HG02642 (cell line): Measurements from ENCODE around the gene ABCF3.
A peak's percentile ranks its signal among the peaks of the same experiment; 100 is the strongest.

Source experiments
- ATAC-seq: cut with Tn5 transposase; IDR thresholded peaks from one replicate; pipeline ENCODE4 v1.9.1; 2021; ENCODE audit warnings: mild to moderate bottlenecking; ENCODE audit not compliant: unreplicated experiment, poor library complexity

The ABCF3 gene

DNA sequence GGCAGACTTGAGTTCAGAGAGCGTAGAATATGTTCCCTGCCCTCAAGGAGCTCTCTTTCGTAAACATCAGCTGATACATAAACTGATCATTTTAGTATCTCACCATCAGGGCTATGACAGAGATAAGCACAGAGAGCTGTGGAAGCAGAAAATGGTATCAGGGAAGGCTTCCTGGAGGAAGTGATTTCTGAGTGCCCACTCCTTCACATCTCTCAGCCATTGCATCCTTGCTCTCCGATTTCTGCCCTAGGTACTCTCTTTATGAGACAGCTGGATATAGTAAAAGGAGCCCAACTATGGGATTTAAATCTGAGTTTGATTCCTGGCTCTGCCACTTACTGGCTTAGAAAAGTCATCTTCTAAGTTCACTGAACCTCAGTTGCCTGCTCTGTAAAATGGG lies 20.5 kb upstream of the ABCF3 start:
- no peak for ATAC-seq

DNA sequence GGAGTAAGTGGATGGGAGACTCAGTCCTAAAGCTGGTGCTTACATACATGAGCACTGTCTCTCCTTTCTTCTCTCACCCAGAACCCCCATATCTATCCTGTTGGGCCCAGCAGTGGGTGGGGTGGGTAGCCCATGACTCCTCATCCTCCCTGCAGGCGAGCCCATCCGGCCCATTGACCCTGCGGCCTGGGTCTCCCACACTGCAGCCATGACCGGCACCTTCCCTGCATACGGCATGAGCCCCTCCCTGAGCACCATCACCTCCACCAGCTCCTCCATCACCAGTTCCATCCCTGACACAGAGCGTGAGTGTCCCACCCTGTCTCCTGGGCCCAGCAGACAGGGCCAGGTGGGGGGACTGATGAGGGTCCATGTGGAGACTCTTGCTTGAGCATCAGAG lies 19.3 kb upstream of the ABCF3 start:
- no peak for ATAC-seq

DNA sequence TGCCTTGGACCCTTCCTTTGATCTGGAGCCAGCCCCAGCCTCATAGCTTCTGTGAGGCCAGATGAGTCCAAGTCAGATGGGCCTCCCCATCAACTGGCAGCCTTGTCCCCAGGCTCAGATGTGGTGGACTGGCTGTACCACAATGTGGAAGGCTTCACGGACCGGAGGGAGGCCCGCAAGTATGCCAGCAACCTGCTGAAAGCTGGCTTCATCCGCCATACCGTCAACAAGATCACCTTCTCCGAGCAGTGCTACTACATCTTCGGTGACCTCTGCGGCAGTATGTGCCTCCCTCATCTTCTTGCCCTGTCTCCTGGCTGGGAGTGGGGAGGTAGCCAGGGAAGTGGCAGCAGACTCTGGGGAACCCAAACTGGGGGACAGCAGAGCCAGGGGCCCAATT lies 18.2 kb upstream of the ABCF3 start:
- ATAC-seq: no peak

DNA sequence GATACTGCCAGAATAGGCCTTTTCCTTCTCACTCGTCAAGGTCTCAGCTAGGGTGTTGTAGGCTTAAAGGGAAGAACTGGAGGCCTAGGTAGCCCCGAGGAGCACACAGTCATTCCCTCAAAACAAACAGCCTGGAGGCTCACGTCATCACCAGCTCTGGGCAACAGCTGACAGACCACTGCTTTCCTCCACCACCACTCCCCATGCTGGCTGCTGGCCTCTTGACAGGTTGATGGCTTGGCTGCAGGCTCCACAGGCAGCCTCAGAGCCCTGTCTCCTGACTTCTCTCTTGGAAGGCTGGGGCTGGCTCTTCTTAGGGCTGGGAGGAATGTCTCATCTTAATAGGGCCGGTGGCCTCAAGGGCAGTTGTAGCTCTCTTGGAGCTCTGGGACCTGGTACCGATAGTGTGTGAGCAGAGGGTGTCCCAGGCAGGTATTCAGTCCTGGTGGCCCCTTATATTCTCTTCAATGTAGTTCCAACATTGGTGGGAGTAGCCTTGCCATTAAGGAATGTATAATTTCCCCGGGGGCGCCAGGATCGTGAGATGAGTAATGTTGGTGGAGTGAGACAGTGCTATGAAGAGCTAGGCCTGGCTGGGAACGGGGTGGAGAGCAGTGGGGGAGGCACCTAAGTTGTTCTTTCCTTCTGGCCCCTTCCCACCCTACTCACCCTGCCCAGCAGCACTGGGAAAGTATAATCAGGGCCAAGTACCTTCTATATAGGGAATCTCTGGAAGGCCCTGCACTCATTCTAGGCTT lies 17.5 kb upstream of the ABCF3 start:
- no peak for ATAC-seq

DNA sequence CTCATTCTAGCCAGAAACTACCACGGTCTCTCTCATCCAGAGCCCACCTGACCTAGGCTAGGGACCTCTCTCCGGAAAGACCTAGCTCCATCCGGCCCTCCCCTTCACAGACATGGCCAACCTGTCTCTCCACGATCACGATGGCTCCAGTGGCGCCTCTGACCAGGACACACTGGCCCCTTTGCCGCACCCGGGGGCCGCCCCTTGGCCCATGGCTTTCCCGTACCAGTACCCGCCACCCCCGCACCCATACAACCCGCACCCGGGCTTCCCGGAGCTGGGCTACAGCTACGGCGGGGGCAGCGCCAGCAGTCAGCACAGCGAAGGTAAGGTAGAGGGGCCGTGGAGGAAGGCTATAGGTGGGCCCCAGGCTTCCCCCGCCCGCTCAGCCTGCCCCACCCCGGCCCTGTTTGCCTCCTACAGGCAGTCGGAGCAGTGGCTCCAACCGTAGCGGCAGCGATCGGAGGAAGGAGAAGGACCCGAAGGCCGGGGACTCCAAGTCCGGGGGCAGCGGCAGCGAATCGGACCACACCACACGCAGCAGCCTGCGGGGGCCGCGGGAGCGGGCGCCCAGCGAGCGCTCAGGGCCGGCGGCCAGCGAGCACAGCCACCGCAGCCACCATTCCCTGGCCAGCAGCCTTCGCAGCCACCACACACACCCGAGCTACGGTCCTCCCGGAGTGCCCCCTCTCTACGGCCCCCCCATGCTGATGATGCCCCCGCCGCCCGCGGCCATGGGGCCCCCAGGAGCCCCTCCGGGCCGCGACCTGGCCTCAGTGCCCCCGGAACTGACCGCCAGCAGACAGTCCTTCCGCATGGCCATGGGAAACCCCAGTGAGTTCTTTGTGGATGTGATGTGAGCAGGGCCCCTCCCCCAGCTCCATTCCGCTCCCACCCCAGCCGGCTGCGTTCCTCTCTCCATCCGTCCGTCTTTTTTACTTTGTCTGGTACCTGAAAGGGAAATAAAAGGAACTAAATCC lies 15.8 kb upstream of the ABCF3 start:
- no peak for ATAC-seq

- ATAC-seq: no peak
Measured at GRCh38 chr3:184171562-184171961, 14.4 kb upstream of the ABCF3 start.

DNA sequence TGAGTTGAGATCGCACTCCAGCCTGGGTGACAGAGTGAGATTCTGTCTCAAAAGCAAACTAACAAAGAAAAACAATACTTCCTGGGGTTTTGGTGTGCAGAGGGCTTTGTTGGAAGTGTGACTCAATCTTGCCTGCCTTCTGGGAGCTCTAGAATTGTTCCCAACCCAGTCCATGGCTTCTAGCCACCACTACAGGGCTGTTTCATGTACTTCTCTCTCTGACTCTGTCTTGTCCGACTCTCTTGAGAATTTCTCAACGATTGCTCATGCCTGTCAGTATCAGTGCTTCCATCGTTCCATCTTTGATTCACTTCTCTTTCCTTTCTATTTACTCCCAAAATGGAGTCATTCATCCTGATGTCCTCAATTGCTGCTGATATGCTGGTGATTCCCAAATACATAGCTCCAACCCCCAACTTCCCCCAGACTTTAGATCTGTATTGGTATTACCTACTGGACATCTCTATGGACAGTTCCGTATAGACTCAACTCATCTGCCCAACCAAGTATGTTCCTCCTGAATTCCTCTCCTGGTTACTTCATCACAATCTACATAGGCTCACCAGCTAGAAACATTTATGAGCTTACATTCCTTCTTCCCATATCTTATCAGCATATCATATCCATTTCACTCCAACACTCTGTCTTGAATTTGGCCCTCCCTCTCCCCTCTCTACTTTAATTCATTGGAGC lies 13.2 kb upstream of the ABCF3 start:
- no peak for ATAC-seq

- ATAC-seq: no peak
Measured at GRCh38 chr3:184173374-184173722, 12.7 kb upstream of the ABCF3 start.

GRCh38 chr3:184174284-184174645 lies 11.7 kb upstream of the ABCF3 start:
- ATAC-seq: no peak

GRCh38 chr3:184174646-184175492 lies 11.1 kb upstream of the ABCF3 start, which contains the start of gene AP2M1:
Gene AP2M1 (plus strand): TSS chr3:184174855. CDS start chr3:184176994, 2,139 bp downstream.
- ATAC-seq: peak; percentile 92

GRCh38 chr3:184175506-184175905 lies 10.5 kb upstream of the ABCF3 start:
- ATAC-seq: no peak

GRCh38 chr3:184175981-184176376 lies 10.0 kb upstream of the ABCF3 start:
- ATAC-seq: no peak

DNA sequence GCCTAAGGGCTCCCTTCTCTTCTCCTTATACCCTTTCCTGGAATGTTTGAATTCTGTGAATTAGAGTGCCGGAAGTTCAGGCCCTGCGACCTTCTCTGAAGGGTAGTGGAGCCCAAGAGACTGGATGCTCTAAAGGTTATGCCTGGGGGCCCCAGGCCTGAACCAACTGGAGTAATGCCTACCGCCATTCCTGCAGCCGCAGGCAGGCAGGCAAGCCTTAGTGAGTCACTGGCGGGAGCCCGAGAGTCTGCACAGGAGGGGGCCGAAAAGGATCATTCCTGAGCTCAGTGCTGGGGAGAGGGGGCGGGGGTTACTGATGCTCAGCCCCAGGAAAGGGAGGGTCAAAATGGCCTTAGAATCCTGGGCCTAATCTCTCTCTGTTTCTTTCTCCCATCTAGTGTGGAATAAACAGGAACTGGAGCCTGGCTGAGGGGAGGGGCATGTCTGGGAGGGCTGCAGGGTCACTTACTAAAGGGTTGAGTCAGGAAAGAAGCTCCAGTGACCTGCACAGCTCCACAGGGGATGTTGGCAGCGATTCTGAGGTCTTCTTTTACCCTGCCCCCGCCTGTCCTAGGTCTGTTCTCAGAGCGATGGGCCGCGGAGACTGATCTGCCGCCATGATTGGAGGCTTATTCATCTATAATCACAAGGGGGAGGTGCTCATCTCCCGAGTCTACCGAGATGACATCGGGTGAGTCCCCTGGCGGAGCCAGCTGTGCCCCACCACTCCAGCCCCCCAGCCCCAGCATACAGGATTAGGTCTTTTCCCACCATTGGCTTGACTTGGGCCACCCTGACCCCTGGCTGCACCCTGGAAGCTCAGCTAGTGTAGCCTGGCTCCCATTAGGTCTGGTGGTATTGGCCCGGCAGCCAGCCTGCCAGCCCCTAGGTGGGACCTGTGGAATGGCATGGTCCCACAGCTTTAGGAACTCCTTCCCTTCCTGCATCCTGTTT lies 9.3 kb upstream of the ABCF3 start:
- no peak for ATAC-seq

GRCh38 chr3:184177331-184177731 lies 8.7 kb upstream of the ABCF3 start:
- ATAC-seq: no peak

GRCh38 chr3:184177767-184178306 lies 8.2 kb upstream of the ABCF3 start:
- ATAC-seq: no peak

- no peak for ATAC-seq
Measured at GRCh38 chr3:184178521-184179138, 7.4 kb upstream of the ABCF3 start.

DNA sequence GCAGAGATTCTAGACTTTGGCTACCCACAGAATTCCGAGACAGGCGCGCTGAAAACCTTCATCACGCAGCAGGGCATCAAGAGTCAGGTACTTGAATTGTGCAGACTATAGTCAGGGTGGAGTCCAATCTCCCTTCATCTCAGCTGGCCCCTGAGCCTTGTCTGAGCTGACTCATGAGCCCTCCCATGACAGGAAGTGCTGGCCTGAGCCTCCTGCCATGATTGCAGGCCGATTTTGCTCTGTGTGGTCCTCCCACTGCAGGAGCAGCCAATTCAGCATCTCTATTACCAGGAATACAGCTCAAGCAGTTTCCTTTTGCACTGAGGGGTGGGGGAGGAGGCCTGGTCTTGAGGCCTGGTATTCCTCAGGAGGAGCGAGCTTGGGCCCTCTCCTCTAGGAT lies 5.8 kb upstream of the ABCF3 start:
- no peak for ATAC-seq

GRCh38 chr3:184181596-184181995 lies 4.4 kb upstream of the ABCF3 start:
- no peak for ATAC-seq
